NCI-H2171 (cell line): ENCODE measurements around the gene DLX5.
"Not testable (repeated sequence)": the region's sequence is repeated elsewhere in the genome, so short reads cannot be mapped to it uniquely, and the experiment has no call there.

Experiments
- DNase-seq: peaks from one replicate; lab custom pipeline; 2025; lab: John Stamatoyannopoulos, UW

The DLX5 gene

GRCh38 chr7:97024209-97025129 lies at the start of gene DLX5:
Gene DLX5, minus strand, starts transcription at chr7:97024831. Its CDS starts 208 bp downstream, at chr7:97024623.
- DNase-seq: peak; percentile 40

DNA sequence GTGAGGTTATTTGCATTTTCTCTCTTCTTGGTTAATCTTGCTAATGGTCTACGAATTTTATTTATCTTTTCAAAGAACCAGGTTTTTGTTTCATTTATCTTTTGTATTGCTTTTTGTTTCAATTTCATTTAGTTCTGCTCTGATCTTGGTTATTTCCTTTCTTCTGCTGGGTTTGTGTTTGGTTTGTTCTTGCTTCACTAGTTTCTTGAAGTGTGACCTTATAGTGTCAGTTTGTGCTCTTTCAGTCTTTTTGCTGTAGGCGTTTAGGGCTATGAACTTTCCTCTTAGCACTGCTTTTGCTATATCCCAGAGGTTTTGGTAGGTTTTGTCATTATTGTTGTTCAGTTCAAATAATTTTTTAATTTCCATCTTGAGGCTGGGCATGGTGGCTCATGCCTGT lies 47.4 kb upstream of the DLX5 start:
- DNase-seq: not testable (repeated sequence)

GRCh38 chr7:97064972-97065587 lies 40.4 kb upstream of the DLX5 start:
- peak; percentile 35 for DNase-seq

DNA sequence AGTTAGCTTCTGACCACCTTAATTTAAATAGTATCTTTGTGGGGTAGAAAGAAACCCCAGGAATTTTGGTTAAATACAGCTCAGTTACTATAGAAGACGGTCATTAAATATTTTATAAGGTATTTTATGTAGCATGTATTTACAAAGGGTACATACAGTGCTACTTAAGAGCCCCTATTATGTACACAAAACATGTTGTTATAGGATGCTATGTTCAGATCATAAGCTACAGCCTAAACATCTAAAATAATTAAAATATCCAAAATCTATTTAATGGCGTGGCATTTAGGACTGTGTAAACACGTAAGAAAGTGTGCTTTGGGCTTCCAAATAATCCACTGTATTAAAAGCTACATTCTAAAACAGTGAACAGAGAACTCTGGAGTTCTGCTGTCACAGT lies 39.4 kb upstream of the DLX5 start:
- no peak for DNase-seq

DNA sequence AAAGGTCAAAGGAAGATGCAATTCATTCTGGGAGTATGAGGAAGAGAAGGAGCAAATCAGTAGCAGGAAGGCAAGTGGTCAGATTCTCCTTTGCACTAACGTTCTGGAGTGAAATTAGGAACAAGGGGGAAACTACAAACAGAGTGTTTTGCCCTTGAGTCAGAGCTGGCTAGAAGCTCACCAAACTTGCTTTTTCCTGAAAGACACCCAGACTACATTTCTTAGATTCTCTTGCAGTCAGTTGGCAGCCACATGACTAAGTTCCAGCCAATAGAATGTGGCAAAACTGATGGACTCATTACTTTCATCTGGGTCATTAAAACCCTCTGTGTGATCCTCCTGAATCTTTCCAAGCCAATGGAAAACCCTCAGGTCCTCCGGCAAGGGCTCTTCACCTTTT lies 18.6 kb upstream of the DLX5 start:
- DNase-seq: no peak

DNA sequence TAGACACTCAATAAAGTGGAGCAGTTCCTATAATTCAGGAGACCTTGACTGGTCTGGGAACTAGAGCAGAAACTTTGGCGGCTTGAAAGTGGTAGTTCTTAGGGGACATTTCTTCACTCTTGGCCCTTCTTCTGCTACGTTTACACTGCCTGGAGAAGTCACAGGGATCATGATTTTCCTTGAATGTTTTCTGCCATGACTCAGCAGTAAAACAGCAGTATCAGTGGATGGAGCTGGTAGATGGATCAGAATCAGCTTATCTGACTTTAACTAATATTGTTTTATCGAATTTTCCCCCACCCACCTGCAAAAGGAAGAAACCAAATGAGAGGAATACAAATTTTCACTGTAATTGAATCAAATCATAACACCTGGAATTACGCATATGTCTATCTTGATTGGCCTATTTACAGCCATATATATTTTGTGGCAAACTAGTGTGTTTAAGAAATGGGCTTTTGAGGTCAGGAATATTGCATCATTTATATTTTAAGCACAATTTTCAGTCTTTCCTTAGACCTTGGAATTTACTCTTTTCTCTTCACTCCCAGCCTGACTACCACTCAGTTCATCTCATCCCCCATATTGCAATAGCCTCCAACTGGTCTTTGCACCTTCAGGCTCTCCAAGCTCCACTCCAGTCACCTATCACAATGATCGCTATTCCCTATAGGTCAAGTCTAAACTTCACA lies 14.9 kb upstream of the DLX5 start:
- no peak for DNase-seq

DNA sequence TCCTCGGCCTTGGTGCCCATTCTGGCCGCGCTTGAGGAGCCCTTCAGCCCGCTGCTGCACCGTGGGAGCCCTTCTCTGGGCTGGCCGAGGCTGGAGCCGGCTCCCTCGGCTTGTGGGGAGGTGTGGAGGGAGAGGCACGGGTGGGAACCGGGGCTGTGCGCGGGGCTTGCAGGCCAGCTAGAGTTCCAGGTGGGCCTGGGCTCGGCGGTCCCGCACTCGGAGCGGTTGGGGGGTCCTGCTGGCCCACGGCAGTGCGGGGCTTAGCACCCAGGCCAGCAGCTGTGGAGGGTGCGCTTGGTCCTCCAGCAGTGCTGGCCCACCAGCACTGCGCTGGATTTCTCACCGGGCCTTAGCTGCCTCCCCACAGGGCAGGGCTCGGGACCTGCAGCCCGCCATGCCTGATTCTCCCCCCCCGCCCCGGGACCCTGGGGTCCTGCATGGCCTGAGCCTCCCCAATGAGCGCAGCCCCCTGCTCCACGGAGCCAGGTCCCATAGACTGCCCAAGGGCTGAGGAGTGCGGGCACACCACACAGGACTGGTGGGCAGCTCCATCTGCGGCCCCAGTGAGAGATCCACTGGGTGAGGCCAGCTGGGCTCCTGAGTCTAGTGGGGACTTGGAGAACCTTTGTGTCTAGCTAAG lies 9.7 kb upstream of the DLX5 start:
- DNase-seq: not testable (repeated sequence)

DNA sequence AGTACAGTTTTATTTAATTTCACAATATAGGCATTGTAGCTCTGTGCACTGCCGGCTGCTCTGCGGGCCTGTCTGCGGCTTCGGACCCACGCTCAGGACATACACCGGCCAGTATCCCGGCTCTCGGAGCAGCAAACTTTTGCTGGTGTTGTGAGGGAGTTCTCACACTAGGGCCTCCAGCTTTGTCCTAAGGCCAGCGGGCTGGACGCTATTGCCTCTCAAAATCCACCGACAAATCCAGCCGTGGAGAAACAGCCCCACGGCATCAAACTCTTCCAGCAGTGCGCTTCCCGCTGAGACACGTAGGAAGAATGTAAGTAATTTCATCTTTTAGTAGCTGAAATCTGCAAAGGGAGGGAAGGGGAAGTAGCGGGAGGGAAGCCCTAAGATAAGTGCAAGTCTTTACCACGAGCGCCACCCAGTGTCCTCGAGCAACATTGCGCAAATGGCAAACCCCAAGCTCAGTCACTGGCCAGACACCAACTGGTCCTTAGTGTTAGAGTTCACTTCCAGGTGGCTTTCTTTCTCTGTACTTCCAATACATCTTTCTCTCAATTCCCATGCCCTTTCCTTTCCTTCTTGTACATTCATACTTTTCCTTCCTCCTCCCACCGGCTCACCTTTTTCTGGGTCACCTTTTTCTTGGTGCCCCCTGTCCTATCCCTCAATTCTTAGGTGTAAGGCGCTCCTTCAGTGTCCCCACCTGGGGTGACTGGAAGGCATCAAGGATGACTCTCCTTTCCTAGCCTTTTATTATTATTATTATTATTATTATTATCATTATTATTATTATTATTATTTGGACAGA lies 3.0 kb upstream of the DLX5 start:
- peak; percentile 63 for DNase-seq

GRCh38 chr7:97026715-97027426 lies 2.2 kb upstream of the DLX5 start:
- DNase-seq: no peak

DNA sequence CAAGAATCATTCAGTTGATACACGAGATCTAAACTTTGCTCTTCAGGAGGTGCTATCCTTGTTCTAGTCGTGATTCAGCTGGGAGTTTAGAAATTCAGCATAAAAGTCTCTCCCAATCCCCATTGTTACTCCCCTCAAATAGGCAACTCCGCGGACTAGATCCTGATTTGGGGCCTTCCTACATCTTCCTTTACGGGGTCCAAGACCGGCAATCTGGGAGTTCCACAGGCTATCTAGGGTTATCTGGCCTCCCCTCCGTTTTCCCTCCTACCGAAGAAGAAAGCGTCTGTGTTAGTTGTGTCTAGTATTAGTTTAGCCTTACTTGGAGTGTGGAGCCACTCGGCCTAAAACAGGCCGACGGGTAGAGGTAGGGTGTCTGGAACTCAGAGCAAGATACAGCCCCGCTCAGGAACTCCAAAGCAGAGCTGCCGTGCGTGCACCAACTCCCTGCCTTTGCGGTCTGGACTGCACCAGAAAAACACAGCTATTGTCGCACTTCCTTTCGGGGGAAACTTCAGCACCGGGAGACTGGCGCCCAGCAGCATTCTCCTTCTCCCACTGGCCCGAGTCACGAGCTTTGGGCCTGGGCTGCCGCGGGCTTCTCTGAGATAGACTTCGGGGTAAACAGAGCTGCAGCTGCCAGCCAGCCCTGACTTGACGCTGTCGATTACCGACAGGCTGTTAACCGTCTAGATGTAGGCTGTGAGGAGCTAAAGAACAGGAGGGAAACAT lies 1.5 kb upstream of the DLX5 start:
- no peak for DNase-seq

DNA sequence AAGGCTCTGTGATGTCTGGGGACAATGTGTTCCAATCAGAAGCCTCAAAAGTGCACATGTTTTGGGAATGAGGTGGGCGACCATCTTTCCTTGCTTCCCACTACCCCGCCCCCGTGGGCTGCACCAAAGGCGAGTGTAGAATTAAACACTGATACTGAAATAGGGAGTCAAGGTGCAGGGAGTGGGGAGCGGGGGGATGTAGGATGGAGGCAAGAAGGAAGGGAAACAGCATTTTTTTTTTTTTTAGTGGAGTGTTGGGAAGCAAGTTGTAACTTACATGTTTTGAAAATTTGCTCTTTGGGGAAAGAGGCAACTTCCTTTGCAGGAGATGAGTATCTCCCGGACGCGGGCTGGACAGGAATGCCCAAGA lies 484 bp upstream of the DLX5 start:
- DNase-seq: no peak

GRCh38 chr7:97022491-97023306 lies 1.9 kb downstream of the DLX5 start:
- DNase-seq: no peak

DNA sequence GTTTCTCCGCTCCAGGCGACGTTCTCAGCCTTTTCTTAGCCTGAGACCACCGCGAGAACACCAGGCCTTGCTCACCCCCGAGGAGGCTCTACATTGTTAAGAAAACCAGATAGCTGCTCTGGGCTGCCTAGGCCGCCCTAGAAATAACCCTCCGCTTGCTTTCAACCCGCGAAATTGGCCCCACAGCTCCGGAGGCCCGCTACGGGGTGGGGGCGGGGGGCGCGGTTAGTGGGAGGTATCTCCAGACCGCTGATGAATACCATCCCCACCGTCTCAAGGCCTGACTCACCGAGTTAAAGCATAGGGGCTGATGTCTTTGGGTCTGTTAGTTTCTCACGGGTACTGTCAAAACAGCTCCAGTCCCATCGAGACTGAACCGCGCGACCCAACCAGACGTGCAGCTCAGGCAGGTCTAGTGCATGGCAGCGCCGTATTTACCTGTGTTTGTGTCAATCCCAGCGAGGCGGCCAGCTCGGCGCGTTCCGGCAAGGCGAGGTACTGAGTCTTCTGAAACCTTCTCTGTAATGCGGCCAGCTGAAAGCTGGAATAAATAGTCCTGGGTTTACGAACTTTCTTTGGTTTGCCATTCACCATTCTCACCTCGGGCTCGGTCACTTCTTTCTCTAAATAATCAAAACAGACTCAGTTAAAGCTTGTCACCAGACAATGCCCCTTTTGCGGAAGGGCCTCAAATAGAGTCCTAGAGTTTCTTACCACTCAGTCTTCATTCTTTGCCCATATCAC lies 2.7 kb downstream of the DLX5 start:
- DNase-seq: no peak

- no peak for DNase-seq
Measured at GRCh38 chr7:97020996-97021746, 3.5 kb downstream of the DLX5 start.

GRCh38 chr7:97020601-97020995 lies 4.0 kb downstream of the DLX5 start:
- DNase-seq: no peak

GRCh38 chr7:97019710-97020225 lies 4.9 kb downstream of the DLX5 start:
- no peak for DNase-seq

DNA sequence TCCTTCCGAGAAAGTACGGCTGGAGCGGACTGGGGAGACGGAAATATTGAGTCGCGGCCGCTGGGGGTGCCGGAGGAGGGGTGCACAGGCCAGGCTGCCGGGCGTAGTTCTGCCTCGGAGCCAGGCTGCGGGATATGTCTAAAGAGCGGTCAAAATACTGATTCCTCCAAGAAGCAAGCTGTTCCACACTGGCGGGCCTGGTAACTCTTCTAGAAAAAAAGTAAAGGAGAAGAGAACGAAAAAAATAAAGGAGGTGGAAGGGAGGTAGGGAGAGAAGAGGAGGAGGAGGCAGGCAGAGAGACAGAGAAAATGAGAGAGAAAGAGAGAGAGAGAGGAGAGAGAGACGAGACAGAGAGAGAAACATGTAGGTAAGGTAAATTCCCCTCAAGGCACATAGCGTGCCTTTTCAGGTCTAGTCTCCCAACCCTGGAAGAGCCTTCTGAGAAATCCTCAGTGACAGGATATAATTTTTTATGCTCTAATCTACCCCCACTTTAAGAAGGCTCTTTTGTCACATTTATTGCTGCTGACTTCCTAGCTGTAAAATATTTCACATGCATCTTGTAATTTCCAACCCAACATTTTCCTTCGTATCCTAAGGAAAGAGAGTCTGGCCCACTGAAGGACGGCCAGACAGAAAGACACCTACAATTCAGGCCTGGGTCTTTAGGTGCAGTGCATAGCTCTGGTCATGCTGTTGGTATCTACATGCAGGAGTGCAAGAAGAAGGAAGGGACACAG lies 5.7 kb downstream of the DLX5 start:
- DNase-seq: no peak
